OCI-LY7 (cell line): ENCODE data around the gene RNF175. TPM values are rescaled to one million over a fixed set of nuclear protein-coding genes. Genes with fewer than 3 reads are reported as not detected.

Experiments used
- BruUV-seq: library from RNA; stranded (reverse); fragments of 400-500 nt; replicated peaks from 2 replicates; lab custom pipeline; 2021; lab: Mats Ljungman, UMichigan
- CTCF ChIA-PET: fragments of 300-600 bp; sonication (Branson Sonifier 250); formaldehyde crosslinking; loops from one replicate; lab custom pipeline; 2022; ENCODE audit warnings: antibody characterized with exemption; ENCODE audit not compliant: unreplicated experiment; lab: Charles Lee
- POLR2A ChIA-PET: fragments of 300-600 bp; sonication (Branson Sonifier 250); formaldehyde crosslinking; loops from one replicate; lab custom pipeline; 2022; ENCODE audit warnings: antibody characterized with exemption; lab: Charles Lee
- DNase-seq: peaks from one replicate; pipeline ENCODE4 v3.0.0-alpha.2; 2015; ENCODE audit warnings: low spot score
- H2AFZ ChIP-seq: fragments of 200-600 bp; sonication (generic), shearing (Covaris generic); 2 replicates; pipeline ENCODE4 v1.6.1; 2014; ENCODE audit warnings: mild to moderate bottlenecking, antibody characterized with exemption, low read length, moderate library complexity
- H3K27ac ChIP-seq: fragments of 200-600 bp; sonication (generic); 2 replicates; pipeline ENCODE4 v1.5.1; 2014; ENCODE audit warnings: mixed run types, low read depth, mild to moderate bottlenecking, moderate library complexity, low read length, inconsistent platforms; ENCODE audit not compliant: poor library complexity, severe bottlenecking
- H3K36me3 ChIP-seq: fragments of 200-600 bp; sonication (generic); 2 replicates; pipeline ENCODE4 v1.6.1; 2014; ENCODE audit warnings: mild to moderate bottlenecking, antibody characterized with exemption, low read length, moderate library complexity, mixed read lengths; ENCODE audit not compliant: insufficient read depth
- H3K4me1 ChIP-seq: fragments of 200-600 bp; sonication (generic); 2 replicates; pipeline ENCODE4 v1.5.1; 2014; ENCODE audit warnings: mild to moderate bottlenecking, low read length; ENCODE audit not compliant: insufficient read depth, poor library complexity, severe bottlenecking
- H3K4me2 ChIP-seq: fragments of 200-600 bp; sonication (generic); 2 replicates; pipeline ENCODE4 v1.6.1; 2014; ENCODE audit warnings: mild to moderate bottlenecking, low read length
- H3K4me3 ChIP-seq: fragments of 200-600 bp; sonication (generic); 2 replicates; pipeline ENCODE4 v1.5.1; 2014; ENCODE audit warnings: mild to moderate bottlenecking, low read depth, low read length; ENCODE audit not compliant: poor library complexity, severe bottlenecking
- H3K79me2 ChIP-seq: fragments of 200-600 bp; sonication (generic); 2 replicates; pipeline ENCODE4 v1.6.1; 2016; ENCODE audit warnings: low read depth, mild to moderate bottlenecking, low read length, moderate library complexity, mixed read lengths; ENCODE audit not compliant: insufficient read depth
- H3K9me2 ChIP-seq: fragments of 200-600 bp; sonication (generic); 2 replicates; pipeline ENCODE4 v1.6.1; 2016; ENCODE audit warnings: mild to moderate bottlenecking, low read length, mixed read lengths; ENCODE audit not compliant: insufficient read depth
- H3K9me3 ChIP-seq: fragments of 200-600 bp; sonication (generic); 2 replicates; pipeline ENCODE4 v1.6.1; 2014; ENCODE audit warnings: mild to moderate bottlenecking, mixed run types, low read length, mixed read lengths
- H4K20me1 ChIP-seq: fragments of 200-600 bp; sonication (generic); 2 replicates; pipeline ENCODE4 v1.6.1; 2014; ENCODE audit warnings: mild to moderate bottlenecking, antibody characterized with exemption, low read length, moderate library complexity, mixed read lengths; ENCODE audit not compliant: insufficient read depth
- CTCF ChIP-seq: fragments of 200-600 bp; sonication (generic); conservative IDR thresholded peaks from 2 replicates; pipeline ENCODE4 v1.5.1; 2014; ENCODE audit warnings: mild to moderate bottlenecking, antibody characterized with exemption, low read length, moderate library complexity, mixed read lengths
- EZH2phosphoT487 ChIP-seq: fragments of 200-600 bp; sonication (generic); IDR thresholded peaks from 2 replicates; pipeline ENCODE4 v1.6.1; 2018; ENCODE audit warnings: low read depth, borderline replicate concordance, mild to moderate bottlenecking, mixed run types, antibody characterized with exemption, low read length, moderate library complexity, mixed read lengths
- intact Hi-C: fragments of 100-400 bp; cut with micrococcal nuclease; formaldehyde crosslinking; loops from one replicate; pipeline ENCODE4 v1.10.0; 2022; ENCODE audit not compliant: unreplicated experiment
- total RNA-seq, 2 experiments: library from RNA; depleted of rRNA in 1 of 2; stranded (reverse); fragments of >200 nt in 1 of 2; shearing (Covaris generic) in 1 of 2; gene quantifications; 2 replicates each; pipeline ENCODE4 v1.2.3, GENCODE V29; 2014 to 2022

The RNF175 gene
- total RNA-seq, 2 experiments from 2014 or later: 0.25 TPM; not detected in 1

GRCh38 chr4:153778383-153778782 lies 18.6 kb upstream of the RNF175 start:
- no TSS peak for BruUV-seq
- intact Hi-C loops: no loop called here
- CTCF ChIA-PET: no interaction called here

GRCh38 chr4:153777421-153777820 lies 17.6 kb upstream of the RNF175 start:
- ChIA-PET CTCF (no interaction called here), POLR2A (interaction anchor here (0.5 kb wide), 1 partner anchor 901 kb away, joined by 4 read pairs; no protein-coding TSS in a partner anchor)
- Histone ChIP-seq H4K20me1 (no peaks in the 10 kb centered on the region), H3K4me3 (no peak overlapping the region), H3K9me2 (no peaks in the 10 kb centered on the region), H2AFZ (no peak overlapping the region), H3K9me3 (no peaks in the 10 kb centered on the region), H3K79me2 (no peaks in the 10 kb centered on the region), H3K4me1 (no peaks in the 10 kb centered on the region), H3K4me2 (no peak overlapping the region), H3K36me3 (no peaks in the 10 kb centered on the region), H3K27ac (no peak overlapping the region)
- no peak for DNase-seq
- TF ChIP-seq EZH2phosphoT487 (no peak), CTCF (no peak)
- intact Hi-C loops: no loop called here
- BruUV-seq: no TSS peak

More at GRCh38 chr4:153778383-153778782, 18.6 kb upstream of the RNF175 start:
- no peaks in the 10 kb centered on the region for H3K9me2 ChIP-seq
- no peaks in the 10 kb centered on the region for H3K4me1 ChIP-seq
- H3K27ac ChIP-seq: no peak overlapping the region
- POLR2A ChIA-PET: no interaction called here
- H3K36me3 ChIP-seq: no peaks in the 10 kb centered on the region
- no peak overlapping the region for H3K4me3 ChIP-seq
- H2AFZ ChIP-seq: no peak overlapping the region
- TF ChIP-seq EZH2phosphoT487: no peak
- TF ChIP-seq CTCF: no peak
- H3K79me2 ChIP-seq: no peaks in the 10 kb centered on the region
- H4K20me1 ChIP-seq: no peaks in the 10 kb centered on the region
- H3K4me2 ChIP-seq: no peak overlapping the region
- no peaks in the 10 kb centered on the region for H3K9me3 ChIP-seq
- DNase-seq: no peak

DNA sequence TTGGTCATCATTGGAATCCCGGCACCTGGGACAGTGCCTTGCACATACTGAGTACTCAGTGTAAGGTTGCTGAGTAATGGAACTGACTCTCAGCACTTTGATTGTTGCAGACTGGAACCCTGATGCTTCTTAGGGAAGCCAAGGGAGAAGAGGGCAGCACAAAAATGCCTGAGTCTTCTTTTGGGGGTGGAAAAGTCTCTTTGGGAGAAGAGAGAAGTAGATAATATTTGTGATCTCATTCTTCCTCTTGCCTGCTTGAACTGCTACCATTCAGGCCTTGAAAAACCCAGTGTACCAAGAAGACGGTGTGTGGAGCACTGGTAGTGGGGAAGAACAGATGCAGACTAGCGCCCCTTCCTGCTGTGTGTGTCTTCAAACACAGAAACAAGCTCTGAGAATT lies 16.8 kb upstream of the RNF175 start:
- no peak overlapping the region for H3K4me3 ChIP-seq
- no peak overlapping the region for H3K27ac ChIP-seq
- H3K4me1 ChIP-seq: no peaks in the 10 kb centered on the region
- intact Hi-C loops: no loop called here
- TF ChIP-seq CTCF (no peak), EZH2phosphoT487 (no peak)
- no peak overlapping the region for H3K4me2 ChIP-seq
- H3K9me2 ChIP-seq: no peaks in the 10 kb centered on the region
- ChIA-PET CTCF (no interaction called here), POLR2A (interaction anchor here (0.5 to 0.6 kb wide), 2 partner anchors 9 to 902 kb away, joined by 3 to 4 read pairs; no protein-coding TSS in a partner anchor)
- BruUV-seq: no TSS peak
- no peaks in the 10 kb centered on the region for H3K79me2 ChIP-seq
- no peaks in the 10 kb centered on the region for H4K20me1 ChIP-seq
- no peak overlapping the region for H2AFZ ChIP-seq
- DNase-seq: no peak
- no peaks in the 10 kb centered on the region for H3K9me3 ChIP-seq
- no peaks in the 10 kb centered on the region for H3K36me3 ChIP-seq
